OCI-LY3 (cell line): Measurements from ENCODE around the gene GGCX.

Experiments used
- H2AFZ ChIP-seq: fragments of 200-600, 300-600 bp; shearing (Covaris generic); 2 replicates; pipeline ENCODE4 v1.6.0; 2014; ENCODE audit warnings: antibody characterized with exemption, low read depth, low read length
- H3K27ac ChIP-seq: fragments of 200-600, 300-600 bp; sonication (generic); 2 replicates; pipeline ENCODE4 v1.5.1; 2014; ENCODE audit warnings: mild to moderate bottlenecking, low read length, moderate library complexity, mixed read lengths
- H3K27me3 ChIP-seq: fragments of 200-600, 300-600 bp; sonication (generic); 2 replicates; pipeline ENCODE4 v1.6.1; 2014; ENCODE audit warnings: low read depth, low read length, mixed read lengths
- H3K36me3 ChIP-seq: fragments of 200-600, 300-600 bp; sonication (generic); replicated peaks from 2 replicates; pipeline ENCODE3; 2014; ENCODE audit warnings: low read depth, low read length, mixed read lengths
- H3K4me1 ChIP-seq: fragments of 300-600, 200-600 bp; sonication (generic); 2 replicates; pipeline ENCODE4 v1.6.1; 2014; ENCODE audit warnings: low read length, mixed read lengths
- H3K4me2 ChIP-seq: fragments of 200-600, 300-600 bp; sonication (generic); 2 replicates; pipeline ENCODE4 v1.6.1; 2014; ENCODE audit warnings: low read length, mixed read lengths
- H3K4me3 ChIP-seq: fragments of 300-600, 200-600 bp; sonication (generic); 2 replicates; pipeline ENCODE4 v1.5.1; 2014; ENCODE audit warnings: antibody characterized with exemption, mild to moderate bottlenecking, low read length, moderate library complexity
- H3K79me2 ChIP-seq: fragments of 300-600, 200-600 bp; shearing (Covaris generic); 2 replicates; pipeline ENCODE4 v1.6.1; 2014; ENCODE audit warnings: mild to moderate bottlenecking, low read length, mixed read lengths
- H3K9ac ChIP-seq: fragments of 300-600, 200-600 bp; shearing (Covaris generic); 2 replicates; pipeline ENCODE4 v1.6.0; 2014; ENCODE audit warnings: mild to moderate bottlenecking, low read length, moderate library complexity
- H3K9me3 ChIP-seq: fragments of 200-600, 300-600 bp; shearing (Covaris generic); 2 replicates; pipeline ENCODE4 v1.6.1; 2014; ENCODE audit warnings: low read length, mixed read lengths; ENCODE audit not compliant: insufficient read depth
- H4K20me1 ChIP-seq: fragments of 200-600, 300-600 bp; sonication (generic); 2 replicates; pipeline ENCODE4 v1.6.1; 2016; ENCODE audit warnings: low read length, mixed read lengths; ENCODE audit not compliant: insufficient read depth
- CTCF ChIP-seq: fragments of 200-600, 300-600 bp; sonication (generic); IDR thresholded peaks from 2 replicates; pipeline ENCODE4 v1.5.1; 2014; ENCODE audit warnings: antibody characterized with exemption, low read length, low read depth
- EZH2phosphoT487 ChIP-seq: fragments of 200-600 bp; shearing (Covaris generic); IDR thresholded peaks from 2 replicates; pipeline ENCODE4 v1.6.1; 2018; ENCODE audit warnings: antibody characterized with exemption, mixed run types, low read depth

GGCX gene

GRCh38 chr2:85541753-85542457, 19.4 kb downstream of the GGCX start:
- H3K9ac ChIP-seq = no peak overlapping the region
- H3K27ac ChIP-seq = no peak overlapping the region
- peaks cover 39% of the 10 kb centered on the region for H4K20me1 ChIP-seq
- peaks cover 64% of the 10 kb centered on the region for H3K79me2 ChIP-seq
- TF ChIP-seq CTCF (no peak), EZH2phosphoT487 (no peak)
- H2AFZ ChIP-seq = no peak overlapping the region
- H3K4me3 ChIP-seq = peak overlapping the region; percentile 96; the same call in 1 of the 2 replicates
- H3K4me1 ChIP-seq = peaks cover 16% of the 10 kb centered on the region
- H3K9me3 ChIP-seq = no peaks in the 10 kb centered on the region
- H3K4me2 ChIP-seq = no peak overlapping the region
- H3K27me3 ChIP-seq = no peaks in the 10 kb centered on the region
- peaks cover 45% of the 10 kb centered on the region for H3K36me3 ChIP-seq

- Histone ChIP-seq H3K9me3 (no peaks in the 10 kb centered on the region), H3K79me2 (peaks cover 67% of the 10 kb centered on the region), H3K4me1 (peaks cover 16% of the 10 kb centered on the region), H4K20me1 (peaks cover 39% of the 10 kb centered on the region), H3K9ac (0 out of 2 replicates have a peak overlapping the region, but pooled peaks have one; percentile 100), H3K27ac (no peak overlapping the region), H3K4me2 (peak overlapping the region; percentile 86), H3K4me3 (peak overlapping the region; percentile 96), H3K36me3 (peaks cover 47% of the 10 kb centered on the region), H2AFZ (no peak overlapping the region), H3K27me3 (no peaks in the 10 kb centered on the region)
- TF ChIP-seq EZH2phosphoT487 (no peak), CTCF (no peak)
Measured at GRCh38 chr2:85541262-85541661, 20.0 kb downstream of the GGCX start.

GRCh38 chr2:85540133-85540648, 21.1 kb downstream of the GGCX start:
- Histone ChIP-seq H4K20me1 (peaks cover 37% of the 10 kb centered on the region), H3K4me3 (peak overlapping the region; percentile 96), H3K27ac (peak overlapping the region; percentile 86), H3K9me3 (no peaks in the 10 kb centered on the region), H3K4me1 (peaks cover 16% of the 10 kb centered on the region), H3K79me2 (peaks cover 67% of the 10 kb centered on the region), H3K9ac (peak overlapping the region; percentile 100), H3K27me3 (no peaks in the 10 kb centered on the region), H3K4me2 (peak overlapping the region; percentile 86), H3K36me3 (peaks cover 39% of the 10 kb centered on the region), H2AFZ (no peak overlapping the region)
- TF ChIP-seq EZH2phosphoT487 = no peak
- TF ChIP-seq CTCF = no peak

GRCh38 chr2:85539361-85540132, 21.7 kb downstream of the GGCX start:
- TF ChIP-seq CTCF = no peak
- no peak for TF ChIP-seq EZH2phosphoT487
- no peaks in the 10 kb centered on the region for H3K27me3 ChIP-seq
- peak overlapping the region; percentile 86 for H3K27ac ChIP-seq
- peak overlapping the region; percentile 100 for H3K9ac ChIP-seq
- no peak overlapping the region for H2AFZ ChIP-seq
- peaks cover 38% of the 10 kb centered on the region for H3K36me3 ChIP-seq
- H3K79me2 ChIP-seq = peaks cover 67% of the 10 kb centered on the region
- peak overlapping the region; percentile 86 for H3K4me2 ChIP-seq
- peaks cover 37% of the 10 kb centered on the region for H4K20me1 ChIP-seq
- H3K9me3 ChIP-seq = no peaks in the 10 kb centered on the region
- peaks cover 16% of the 10 kb centered on the region for H3K4me1 ChIP-seq
- H3K4me3 ChIP-seq = peak overlapping the region; percentile 96
